Measurements from ENCODE around the gene BSND. TPM values are rescaled to one million over a fixed set of nuclear protein-coding genes. Genes with fewer than 3 reads are reported as not detected.

Gene BSND
- total and polyA plus RNA-seq, 9 donors = 0.03 to 0.07 (median 0.03) TPM; not detected in 6

DNA sequence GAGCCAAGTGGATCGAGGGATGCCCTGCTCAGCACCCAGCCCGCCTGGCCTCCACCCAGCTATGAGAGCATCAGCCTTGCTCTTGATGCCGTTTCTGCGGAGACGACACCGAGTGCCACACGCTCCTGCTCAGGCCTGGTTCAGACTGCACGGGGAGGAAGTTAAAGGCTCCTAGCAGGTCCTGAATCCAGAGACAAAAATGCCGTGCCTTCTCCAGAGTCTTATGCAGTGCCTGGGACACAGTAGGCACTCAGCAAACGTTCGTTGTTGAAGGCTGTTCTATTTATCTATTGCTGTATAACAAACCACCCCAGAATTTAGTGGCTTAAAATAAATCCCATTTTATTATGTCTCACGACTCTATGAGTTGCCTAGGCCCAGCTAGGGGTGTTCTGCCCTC lies 6.8 kb upstream of the BSND start:
- H3K27me3 ChIP-seq (ENCODE audit: control insufficient read depth, insufficient read depth, low read length) = peaks cover 34% of the 10 kb centered on the region
- 38% methylated on average over 9 of the region's 12 CpGs for WGBS (ENCODE audit: insufficient coverage)
- no peak for DNase-seq
- no peak overlapping the region for H3K27ac ChIP-seq (ENCODE audit: low read length)
- H3K9me3 ChIP-seq (replicated peaks; ENCODE audit: control insufficient read depth, low read depth, low read length) = no peaks in the 10 kb centered on the region
- no peak overlapping the region for H3K4me3 ChIP-seq (ENCODE audit: low read length)
- H3K4me1 ChIP-seq (ENCODE audit: control insufficient read depth, insufficient read depth, low read length) = peaks cover 8% of the 10 kb centered on the region
- H3K36me3 ChIP-seq (ENCODE audit: control insufficient read depth, insufficient read depth, low read length) = no peaks in the 10 kb centered on the region

DNA sequence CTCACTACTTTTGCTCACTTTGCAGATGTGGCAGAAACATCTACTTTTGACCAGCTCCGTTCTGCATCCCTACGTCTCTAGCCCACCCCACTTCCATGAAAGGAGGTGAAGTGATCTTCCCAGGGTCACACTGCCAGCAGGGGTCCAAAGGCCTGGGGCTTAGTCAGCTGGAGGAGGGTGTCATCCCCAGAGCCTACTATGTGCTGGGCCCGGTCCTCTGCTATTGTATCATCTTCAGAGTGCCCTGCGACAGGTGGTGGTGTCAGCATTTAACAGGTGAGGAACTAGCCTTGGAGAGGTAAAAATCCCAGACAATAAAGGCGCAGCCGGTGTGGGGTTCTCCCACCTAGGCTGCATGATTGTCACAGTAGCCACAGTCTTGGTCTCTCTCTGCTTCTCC lies 5.6 kb upstream of the BSND start:
- Histone ChIP-seq H3K4me1 (ENCODE audit: control insufficient read depth, insufficient read depth, low read length) (peaks cover 8% of the 10 kb centered on the region), H3K27ac (ENCODE audit: low read length) (no peak overlapping the region), H3K27me3 (ENCODE audit: control insufficient read depth, insufficient read depth, low read length) (peaks cover 46% of the 10 kb centered on the region), H3K9me3 (replicated peaks; ENCODE audit: control insufficient read depth, low read depth, low read length) (no peaks in the 10 kb centered on the region), H3K36me3 (ENCODE audit: control insufficient read depth, insufficient read depth, low read length) (no peaks in the 10 kb centered on the region), H3K4me3 (ENCODE audit: low read length) (no peak overlapping the region)
- DNase-seq = no peak
- WGBS (ENCODE audit: insufficient coverage) = 75% methylated on average over 2 of the region's 6 CpGs

DNA sequence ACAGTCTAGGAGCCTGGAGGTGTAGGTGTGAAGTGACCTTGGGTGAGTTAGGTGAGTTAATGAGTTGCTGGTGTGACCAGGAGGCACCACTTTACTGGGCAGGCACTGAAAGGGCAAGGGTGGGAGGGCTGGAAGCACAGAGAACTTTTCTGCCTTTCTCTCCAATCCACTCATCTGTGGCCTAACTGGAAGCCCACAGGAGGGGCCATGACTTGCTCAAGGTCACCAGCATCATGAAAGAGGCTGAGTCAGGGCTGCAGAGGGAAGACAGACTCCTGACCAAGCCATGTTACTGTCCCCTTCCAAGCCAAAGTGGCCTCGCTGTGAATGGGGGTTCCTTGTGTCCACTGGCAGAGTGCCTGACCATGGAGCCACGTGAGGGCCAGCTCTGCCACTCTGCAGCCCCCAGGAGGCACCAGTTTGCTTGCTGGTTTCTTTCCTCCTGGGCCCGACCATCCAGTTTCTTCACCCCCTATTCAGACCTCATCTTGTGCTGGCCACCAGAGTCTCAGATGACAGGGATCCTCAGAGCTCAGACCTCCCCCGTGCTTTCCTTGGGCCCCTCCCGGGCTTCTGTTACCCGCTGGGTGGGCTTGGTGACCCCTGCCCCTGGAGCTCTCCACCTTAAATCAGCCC lies 4.3 kb upstream of the BSND start:
- Histone ChIP-seq H3K4me3 (ENCODE audit: low read length) (no peak overlapping the region), H3K27ac (ENCODE audit: low read length) (no peak overlapping the region), H3K4me1 (ENCODE audit: control insufficient read depth, insufficient read depth, low read length) (peaks cover 5% of the 10 kb centered on the region), H3K36me3 (ENCODE audit: control insufficient read depth, insufficient read depth, low read length) (no peaks in the 10 kb centered on the region), H3K27me3 (ENCODE audit: control insufficient read depth, insufficient read depth, low read length) (peaks cover 59% of the 10 kb centered on the region), H3K9me3 (replicated peaks; ENCODE audit: control insufficient read depth, low read depth, low read length) (no peaks in the 10 kb centered on the region)
- DNase-seq = no peak
- WGBS (ENCODE audit: insufficient coverage) = 35% methylated on average over 6 of the region's 6 CpGs

DNA sequence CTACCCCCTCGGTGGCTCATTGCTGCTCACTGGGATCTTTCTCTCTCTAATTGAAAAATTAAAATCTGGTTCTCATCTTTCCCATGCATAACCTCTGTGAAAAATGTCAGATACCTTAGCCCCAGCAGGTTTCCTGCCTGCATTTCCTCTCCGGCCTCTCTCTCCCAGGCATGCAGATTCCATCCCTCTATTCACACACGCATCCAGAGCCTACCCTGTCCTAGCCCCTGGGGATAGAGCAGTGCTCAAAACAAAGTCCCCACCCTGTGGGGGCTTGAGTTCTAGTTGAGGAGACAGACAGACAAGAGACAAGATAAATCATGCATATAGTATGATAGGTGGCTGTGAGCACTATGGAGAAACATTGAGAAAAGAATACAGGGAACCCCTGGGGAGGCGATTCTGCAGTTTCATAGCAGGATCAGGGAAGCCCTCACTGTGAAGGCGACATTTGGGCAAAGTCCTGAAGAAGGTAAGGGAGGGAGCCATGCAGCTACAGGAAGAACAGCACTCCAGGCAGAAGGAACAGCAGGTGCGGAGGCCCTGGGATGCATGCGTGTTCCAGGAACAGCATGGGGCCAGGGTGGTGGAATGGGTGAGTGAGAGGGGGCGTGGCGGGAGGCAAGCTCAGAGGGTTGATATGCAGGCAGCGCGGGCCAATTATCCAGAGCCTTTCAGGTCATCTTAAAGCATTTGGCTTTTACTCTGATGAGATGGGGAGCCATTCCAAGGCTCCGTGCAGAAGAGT lies 3.5 kb upstream of the BSND start:
- Histone ChIP-seq H3K36me3 (ENCODE audit: control insufficient read depth, insufficient read depth, low read length) (no peaks in the 10 kb centered on the region), H3K9me3 (replicated peaks; ENCODE audit: control insufficient read depth, low read depth, low read length) (no peaks in the 10 kb centered on the region), H3K4me3 (ENCODE audit: low read length) (no peak overlapping the region), H3K4me1 (ENCODE audit: control insufficient read depth, insufficient read depth, low read length) (peaks cover 5% of the 10 kb centered on the region), H3K27ac (ENCODE audit: low read length) (no peak overlapping the region), H3K27me3 (ENCODE audit: control insufficient read depth, insufficient read depth, low read length) (peaks cover 63% of the 10 kb centered on the region)
- no peak for DNase-seq
- 52% methylated on average over 10 of the region's 12 CpGs for WGBS (ENCODE audit: insufficient coverage)

DNA sequence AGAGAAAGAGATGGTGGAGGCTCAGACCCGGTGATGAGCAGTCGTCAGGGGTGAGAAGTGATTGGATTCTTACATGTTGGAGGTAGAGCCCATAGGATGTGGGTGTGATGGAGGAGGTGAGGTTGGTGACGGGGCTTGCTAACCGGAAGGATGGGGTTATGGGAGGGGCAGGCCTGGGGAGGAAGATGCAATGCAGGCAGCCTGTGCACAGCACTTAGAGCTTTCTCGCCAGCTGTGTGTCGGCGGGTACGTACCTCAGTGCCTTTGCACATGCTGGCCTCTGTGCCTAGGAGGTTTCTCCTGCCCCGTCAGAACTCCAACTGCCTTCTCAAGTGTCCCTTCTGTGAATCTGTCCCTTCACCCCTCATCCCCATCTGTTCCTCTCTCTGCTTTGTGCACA lies 2.9 kb upstream of the BSND start:
- H3K4me3 ChIP-seq (ENCODE audit: low read length) = no peak overlapping the region
- 83% methylated on average over 9 of the region's 9 CpGs for WGBS (ENCODE audit: insufficient coverage)
- no peak overlapping the region for H3K27ac ChIP-seq (ENCODE audit: low read length)
- H3K36me3 ChIP-seq (ENCODE audit: control insufficient read depth, insufficient read depth, low read length) = no peaks in the 10 kb centered on the region
- H3K9me3 ChIP-seq (replicated peaks; ENCODE audit: control insufficient read depth, low read depth, low read length) = no peaks in the 10 kb centered on the region
- H3K4me1 ChIP-seq (ENCODE audit: control insufficient read depth, insufficient read depth, low read length) = peaks cover 5% of the 10 kb centered on the region
- DNase-seq = no peak
- peaks cover 68% of the 10 kb centered on the region for H3K27me3 ChIP-seq (ENCODE audit: control insufficient read depth, insufficient read depth, low read length)

DNA sequence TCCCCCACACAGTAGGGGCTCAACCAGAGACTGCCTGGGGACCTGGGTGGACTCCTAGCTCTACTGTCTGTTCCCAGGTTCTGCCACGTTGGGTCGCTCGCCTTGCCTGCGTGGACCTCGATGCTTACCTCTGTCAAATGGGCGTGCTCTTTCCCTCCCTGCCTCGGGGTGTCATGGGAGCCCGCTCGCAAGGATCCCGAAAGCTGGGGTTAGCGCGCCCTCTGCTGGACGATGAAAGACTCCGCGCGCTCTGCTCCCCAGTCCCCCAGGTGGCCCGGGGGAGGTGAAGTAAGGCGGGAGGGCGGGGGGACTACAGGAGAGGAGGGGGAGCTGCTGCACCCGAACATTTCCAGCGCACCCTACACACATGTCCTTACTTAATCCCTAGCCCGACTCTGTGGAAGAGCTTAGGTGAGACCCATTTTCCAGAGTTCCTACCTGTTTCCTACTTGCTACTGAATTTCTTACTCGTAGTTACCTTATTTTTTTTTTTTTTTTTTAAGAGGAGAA lies 2.3 kb upstream of the BSND start:
- Histone ChIP-seq H3K36me3 (ENCODE audit: control insufficient read depth, insufficient read depth, low read length) (no peaks in the 10 kb centered on the region), H3K4me3 (ENCODE audit: low read length) (no peak overlapping the region), H3K9me3 (replicated peaks; ENCODE audit: control insufficient read depth, low read depth, low read length) (no peaks in the 10 kb centered on the region), H3K4me1 (ENCODE audit: control insufficient read depth, insufficient read depth, low read length) (peaks cover 5% of the 10 kb centered on the region), H3K27ac (ENCODE audit: low read length) (no peak overlapping the region), H3K27me3 (ENCODE audit: control insufficient read depth, insufficient read depth, low read length) (peaks cover 72% of the 10 kb centered on the region)
- 2% methylated on average over 7 of the region's 23 CpGs for WGBS (ENCODE audit: insufficient coverage)
- DNase-seq = peak; percentile 67

DNA sequence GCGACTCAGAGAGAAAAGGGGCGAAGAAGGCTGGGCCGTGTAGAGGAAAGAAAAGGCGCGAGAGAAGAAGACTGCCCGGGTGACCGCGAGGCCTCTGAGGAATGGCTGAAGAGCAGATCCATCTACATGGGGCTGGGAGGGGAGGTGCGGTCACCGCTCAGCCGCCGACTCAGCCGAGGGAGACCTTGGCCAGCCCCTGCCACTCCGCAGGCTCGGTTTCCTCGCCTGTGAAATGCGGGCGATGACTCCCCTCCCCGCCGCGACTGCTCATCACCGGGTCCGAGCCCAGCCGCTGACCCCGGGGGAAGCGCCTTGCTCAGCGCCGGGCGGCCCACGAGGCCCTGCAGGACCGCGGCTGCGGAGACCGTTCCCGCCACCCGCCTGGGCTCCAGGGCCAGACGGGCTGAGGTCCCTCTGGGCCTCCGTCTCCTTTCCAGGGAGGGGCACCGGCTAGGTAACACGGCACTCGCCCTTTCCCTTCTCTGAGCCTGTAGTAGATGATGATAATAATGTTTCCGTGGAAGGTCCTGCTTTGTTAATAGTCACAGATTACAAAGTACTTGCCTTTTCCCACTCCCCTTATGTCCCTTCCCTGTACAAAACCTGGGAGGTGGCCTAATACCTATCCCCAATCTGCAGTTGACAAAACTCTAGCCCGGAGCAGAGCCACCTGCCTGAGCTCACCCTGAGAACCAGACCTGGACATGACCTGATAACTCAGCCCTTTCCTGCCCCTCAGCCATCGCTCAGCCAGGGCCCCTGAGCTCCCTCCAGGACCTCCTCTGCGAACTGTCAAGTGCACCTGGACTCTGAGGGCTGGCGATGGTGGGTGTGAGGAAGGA lies 1.6 kb upstream of the BSND start:
- Histone ChIP-seq H3K27me3 (ENCODE audit: control insufficient read depth, insufficient read depth, low read length) (peaks cover 71% of the 10 kb centered on the region), H3K36me3 (ENCODE audit: control insufficient read depth, insufficient read depth, low read length) (no peaks in the 10 kb centered on the region), H3K4me3 (ENCODE audit: low read length) (no peak overlapping the region), H3K9me3 (replicated peaks; ENCODE audit: control insufficient read depth, low read depth, low read length) (no peaks in the 10 kb centered on the region), H3K27ac (ENCODE audit: low read length) (no peak overlapping the region), H3K4me1 (ENCODE audit: control insufficient read depth, insufficient read depth, low read length) (peaks cover 5% of the 10 kb centered on the region)
- DNase-seq = no peak
- WGBS (ENCODE audit: insufficient coverage) = 4% methylated on average over 38 of the region's 46 CpGs

DNA sequence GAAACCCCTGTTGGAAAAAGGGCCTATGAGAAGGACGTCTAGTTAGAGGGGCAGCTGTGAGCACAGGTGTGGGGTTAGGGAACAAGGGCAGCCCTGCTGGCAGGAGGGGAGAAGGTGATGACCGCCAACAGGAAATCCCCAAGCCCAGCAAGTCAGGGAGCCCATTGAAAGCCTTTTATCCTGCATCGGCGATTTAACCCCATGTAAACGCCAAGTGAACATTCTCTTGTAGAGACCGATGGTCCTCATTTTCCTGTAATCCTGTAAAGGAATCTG lies 1.1 kb upstream of the BSND start:
- Histone ChIP-seq H3K9me3 (replicated peaks; ENCODE audit: control insufficient read depth, low read depth, low read length) (no peaks in the 10 kb centered on the region), H3K27me3 (ENCODE audit: control insufficient read depth, insufficient read depth, low read length) (peaks cover 71% of the 10 kb centered on the region), H3K36me3 (ENCODE audit: control insufficient read depth, insufficient read depth, low read length) (no peaks in the 10 kb centered on the region), H3K27ac (ENCODE audit: low read length) (no peak overlapping the region), H3K4me1 (ENCODE audit: control insufficient read depth, insufficient read depth, low read length) (peaks cover 5% of the 10 kb centered on the region), H3K4me3 (ENCODE audit: low read length) (no peak overlapping the region)
- no peak for DNase-seq
- WGBS (ENCODE audit: insufficient coverage) = 36% methylated on average over 6 of the region's 6 CpGs

DNA sequence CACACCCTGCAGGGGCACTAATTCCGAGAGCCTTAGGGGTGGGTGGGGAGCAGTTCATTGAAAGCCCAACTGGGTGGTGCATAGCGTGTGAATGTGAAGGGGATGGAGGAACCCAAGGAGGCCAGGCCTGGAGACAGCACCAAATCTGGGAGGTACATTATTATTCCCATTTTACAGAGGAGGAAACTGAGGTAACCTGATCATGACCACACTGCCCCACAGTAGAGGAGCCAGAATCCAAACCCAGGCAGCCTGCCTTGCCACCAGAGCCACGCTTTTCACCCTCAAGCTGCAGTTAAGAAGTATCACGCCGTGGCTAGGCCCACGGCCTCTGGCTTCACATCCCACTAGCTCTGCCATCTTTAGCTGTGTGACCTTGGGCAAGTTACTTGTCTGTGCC lies 633 bp upstream of the BSND start:
- H3K4me1 ChIP-seq (ENCODE audit: control insufficient read depth, insufficient read depth, low read length) = peaks cover 5% of the 10 kb centered on the region
- H3K4me3 ChIP-seq (ENCODE audit: low read length) = no peak overlapping the region
- no peak for DNase-seq
- peaks cover 71% of the 10 kb centered on the region for H3K27me3 ChIP-seq (ENCODE audit: control insufficient read depth, insufficient read depth, low read length)
- no peaks in the 10 kb centered on the region for H3K36me3 ChIP-seq (ENCODE audit: control insufficient read depth, insufficient read depth, low read length)
- H3K9me3 ChIP-seq (replicated peaks; ENCODE audit: control insufficient read depth, low read depth, low read length) = no peaks in the 10 kb centered on the region
- H3K27ac ChIP-seq (ENCODE audit: low read length) = no peak overlapping the region
- 74% methylated on average over 5 of the region's 6 CpGs for WGBS (ENCODE audit: insufficient coverage)

All from muscle of leg (tissue), 11 donors.